HEK293T (cell line): ENCODE results near the gene ITPKB.

Experiments
- CTCF ChIA-PET: fragments of 350-600 bp; formaldehyde crosslinking; extraction: SDS; loops from one replicate; lab custom pipeline; 2021; ENCODE audit warnings: antibody characterized with exemption, inconsistent platforms; lab: Yijun Ruan, JAX
- POLR2A ChIA-PET: fragments of 350-600 bp; formaldehyde crosslinking; extraction: SDS; loops from one replicate; lab custom pipeline; 2020; ENCODE audit warnings: antibody characterized with exemption, inconsistent platforms; lab: Yijun Ruan, JAX
- DNase-seq: peaks from one replicate; pipeline ENCODE4 v3.0.0; 2012; ENCODE audit warnings: mixed read lengths; ENCODE audit errors: extremely low spot score
- ARNT ChIP-seq: fragments of 450-650 bp; IDR thresholded peaks from 2 replicates; pipeline ENCODE4 v1.6.1; 2017; ENCODE audit warnings: mild to moderate bottlenecking
- BHLHE40 ChIP-seq: fragments of 450-650 bp; IDR thresholded peaks from 2 replicates; pipeline ENCODE4 v1.6.1; 2016; ENCODE audit warnings: mild to moderate bottlenecking, moderate library complexity, borderline replicate concordance
- CTBP1 ChIP-seq: fragments of 450-650 bp; IDR thresholded peaks from 2 replicates; pipeline ENCODE4 v1.6.1; 2016; ENCODE audit warnings: borderline replicate concordance
- ELF4 ChIP-seq: fragments of 450-650 bp; IDR thresholded peaks from 2 replicates; pipeline ENCODE4 v1.6.1; 2017; ENCODE audit warnings: antibody characterized with exemption
- FOXA1 ChIP-seq: fragments of 450-650 bp; IDR thresholded peaks from 2 replicates; pipeline ENCODE4 v1.6.1; 2016; ENCODE audit warnings: mild to moderate bottlenecking
- FOXK2 ChIP-seq: fragments of 450-650 bp; IDR thresholded peaks from 2 replicates; pipeline ENCODE4 v1.6.1; 2016; ENCODE audit warnings: mild to moderate bottlenecking
- FOXM1 ChIP-seq: fragments of 450-650 bp; IDR thresholded peaks from 2 replicates; pipeline ENCODE4 v1.6.1; 2017; ENCODE audit warnings: mild to moderate bottlenecking, borderline replicate concordance
- HDGF ChIP-seq: fragments of 450-650 bp; IDR thresholded peaks from 2 replicates; pipeline ENCODE4 v1.6.1; 2017; ENCODE audit warnings: antibody characterized with exemption, borderline replicate concordance
- L3MBTL2 ChIP-seq: fragments of 450-650 bp; conservative IDR thresholded peaks from 2 replicates; pipeline ENCODE4 v1.6.1; 2016; ENCODE audit warnings: mild to moderate bottlenecking
- LEF1 ChIP-seq: fragments of 450-650 bp; IDR thresholded peaks from 2 replicates; pipeline ENCODE4 v1.6.1; 2017; ENCODE audit warnings: mild to moderate bottlenecking, borderline replicate concordance
- NFRKB ChIP-seq: fragments of 450-650 bp; IDR thresholded peaks from 2 replicates; pipeline ENCODE4 v1.6.1; 2016; ENCODE audit warnings: mild to moderate bottlenecking, moderate library complexity
- SP1 ChIP-seq: fragments of 450-650 bp; IDR thresholded peaks from 2 replicates; pipeline ENCODE4 v1.6.1; 2017
- SUZ12 ChIP-seq: fragments of 450-650 bp; IDR thresholded peaks from 2 replicates; pipeline ENCODE4 v1.6.1; 2016; ENCODE audit warnings: mild to moderate bottlenecking
- TARDBP ChIP-seq: fragments of 450-650 bp; IDR thresholded peaks from 2 replicates; pipeline ENCODE4 v1.6.1; 2016
- ZNF384 ChIP-seq: fragments of 450-650 bp; IDR thresholded peaks from 2 replicates; pipeline ENCODE4 v1.6.1; 2016
- TF ChIP-seq, protein P1 (sequence below): fragments of 450-650 bp; IDR thresholded peaks from 2 replicates; pipeline ENCODE4 v1.6.1; 2016

ITPKB gene

DNA sequence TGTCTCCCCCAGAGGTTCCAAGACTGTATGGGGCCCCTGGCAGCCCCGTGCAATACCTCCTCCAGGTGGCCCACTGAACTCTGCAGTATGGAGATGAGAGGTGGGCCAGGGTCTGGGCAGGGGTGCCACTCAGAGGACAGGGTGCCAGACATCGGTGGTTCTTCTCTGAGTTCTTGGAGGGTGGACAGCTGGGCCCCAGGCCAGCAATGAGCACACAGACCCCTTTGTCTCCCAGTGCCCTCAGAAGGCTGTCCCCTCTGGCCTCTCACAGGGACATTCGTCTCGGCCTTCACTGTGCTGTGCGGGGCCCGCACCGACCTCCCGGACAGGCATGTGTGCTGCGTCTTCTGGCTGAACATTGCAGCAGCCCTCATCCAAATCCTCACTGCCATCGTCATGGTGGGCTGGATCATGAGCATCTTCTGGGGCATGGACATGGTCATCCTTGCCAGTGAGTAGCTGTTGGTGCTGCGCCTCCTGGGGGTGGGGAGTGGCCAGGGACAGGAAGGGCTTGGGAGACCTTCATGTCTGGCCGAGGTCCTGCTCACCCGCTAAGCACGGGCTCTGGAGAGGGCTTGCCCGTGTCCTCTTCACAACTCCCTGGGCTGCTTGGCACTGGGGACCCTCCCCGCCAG lies 142.4 kb downstream of the ITPKB start:
- ChIA-PET POLR2A (no interaction called here), CTCF (no interaction called here)
- TF ChIP-seq ZNF384, result no peak
- TF ChIP-seq, protein P1, sequence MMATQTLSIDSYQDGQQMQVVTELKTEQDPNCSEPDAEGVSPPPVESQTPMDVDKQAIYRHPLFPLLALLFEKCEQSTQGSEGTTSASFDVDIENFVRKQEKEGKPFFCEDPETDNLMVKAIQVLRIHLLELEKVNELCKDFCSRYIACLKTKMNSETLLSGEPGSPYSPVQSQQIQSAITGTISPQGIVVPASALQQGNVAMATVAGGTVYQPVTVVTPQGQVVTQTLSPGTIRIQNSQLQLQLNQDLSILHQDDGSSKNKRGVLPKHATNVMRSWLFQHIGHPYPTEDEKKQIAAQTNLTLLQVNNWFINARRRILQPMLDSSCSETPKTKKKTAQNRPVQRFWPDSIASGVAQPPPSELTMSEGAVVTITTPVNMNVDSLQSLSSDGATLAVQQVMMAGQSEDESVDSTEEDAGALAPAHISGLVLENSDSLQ, result no peak
- TF ChIP-seq ELF4, result no peak
- no peak for TF ChIP-seq LEF1
- TF ChIP-seq FOXM1, result no peak
- TF ChIP-seq ARNT, result no peak
- no peak for TF ChIP-seq SP1
- TF ChIP-seq BHLHE40, result no peak
- TF ChIP-seq L3MBTL2, result no peak
- TF ChIP-seq HDGF, result no peak
- no peak for TF ChIP-seq NFRKB
- TF ChIP-seq CTBP1, result no peak
- no peak for TF ChIP-seq FOXK2
- no peak for TF ChIP-seq TARDBP
- no peak for TF ChIP-seq SUZ12
- no peak for DNase-seq

DNA sequence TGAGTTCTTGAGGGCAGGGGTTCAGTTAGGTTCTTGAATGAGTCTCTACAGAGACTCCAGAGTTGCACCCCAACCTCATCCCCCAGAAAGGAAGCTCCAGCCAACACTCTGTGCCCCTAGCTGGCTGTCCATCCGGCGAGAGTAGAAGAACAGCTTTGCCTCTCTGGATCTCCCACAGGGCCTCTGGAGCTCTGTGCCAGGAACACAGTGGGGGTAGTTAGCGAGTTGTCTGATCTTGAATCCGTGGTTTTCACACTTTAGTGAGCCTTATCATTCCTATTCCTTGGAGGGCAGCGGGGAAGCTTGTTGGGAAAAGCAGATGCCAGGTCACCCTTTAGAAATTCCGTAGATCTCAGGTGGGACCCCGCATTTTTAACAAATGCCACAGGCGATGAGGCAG lies 145.5 kb downstream of the ITPKB start:
- TF ChIP-seq FOXA1, result no peak
- no peak for DNase-seq
- POLR2A ChIA-PET, result no interaction called here
- CTCF ChIA-PET, result no interaction called here

DNA sequence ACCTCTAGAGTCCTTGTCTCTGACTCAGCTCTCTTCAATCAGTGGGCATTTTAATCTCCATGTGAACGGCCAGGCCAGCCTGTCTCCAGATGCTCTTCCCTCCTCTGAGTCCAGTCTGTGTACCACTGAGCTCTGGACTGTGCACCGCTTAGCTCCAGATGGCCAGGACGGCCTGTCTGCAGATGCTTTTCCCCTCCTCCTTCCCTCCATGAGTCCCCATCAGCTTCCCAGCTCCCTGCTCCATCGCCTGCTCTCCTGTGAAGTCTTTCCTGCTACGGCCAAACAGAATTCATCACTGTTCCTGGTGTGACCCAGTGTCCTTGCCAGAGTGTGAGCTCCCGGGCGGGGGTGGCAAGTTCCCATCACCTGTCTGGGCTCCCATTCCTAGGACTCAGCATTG lies 148.5 kb downstream of the ITPKB start:
- DNase-seq, result no peak
- no peak for TF ChIP-seq TARDBP
- TF ChIP-seq HDGF, result no peak
- TF ChIP-seq FOXK2, result no peak
- TF ChIP-seq NFRKB, result no peak
- TF ChIP-seq FOXA1, result no peak
- TF ChIP-seq CTBP1, result no peak
- TF ChIP-seq L3MBTL2, result no peak
- ChIA-PET POLR2A (no interaction called here), CTCF (interaction anchor here (0.7 kb wide), 1 partner anchor 39 kb away, joined by 3 read pairs; no protein-coding TSS in a partner anchor)

DNA sequence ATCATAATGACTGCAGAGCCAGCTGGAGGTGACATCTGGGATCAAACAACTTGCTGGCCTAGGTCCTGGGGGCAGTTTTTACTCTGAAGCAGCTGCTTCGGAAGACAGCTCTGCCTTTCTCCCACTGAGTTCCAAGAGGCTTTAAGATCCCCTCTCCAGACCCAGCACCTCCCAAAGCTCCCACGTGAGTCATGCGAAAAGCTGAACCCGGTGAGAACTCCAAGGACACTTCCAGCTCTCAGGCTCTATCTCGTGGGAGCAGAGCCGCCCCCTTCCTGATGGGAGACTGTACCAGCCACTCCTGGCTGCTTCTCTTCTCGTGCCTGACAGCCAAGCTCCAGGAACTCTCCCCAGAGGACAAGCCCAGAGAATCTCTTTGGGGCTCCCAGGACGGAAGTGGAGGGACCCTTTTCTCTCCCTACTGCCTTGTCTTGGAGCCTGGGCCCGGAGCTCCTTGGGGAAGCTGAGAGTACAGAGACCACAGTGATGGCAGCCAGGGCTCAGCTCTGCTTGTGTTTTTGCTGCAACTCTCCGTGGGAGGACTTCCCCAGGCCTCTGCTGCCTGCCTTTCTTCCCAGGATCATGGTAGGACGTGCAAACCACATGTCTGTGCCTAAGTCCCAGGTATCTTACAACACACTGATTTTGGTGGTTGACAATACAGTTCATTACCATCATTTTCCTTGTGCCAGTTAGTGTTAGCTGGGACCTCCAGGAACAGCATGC lies 149.9 kb downstream of the ITPKB start:
- ChIA-PET CTCF (interaction anchor here (0.7 to 1.0 kb wide), 2 partner anchors 19 to 164 kb away, joined by 3 to 5 read pairs; no protein-coding TSS in a partner anchor), POLR2A (no interaction called here)
- no peak for TF ChIP-seq SUZ12
- TF ChIP-seq ELF4, result no peak
- no peak for TF ChIP-seq SP1
- no peak for TF ChIP-seq FOXA1
- no peak for TF ChIP-seq BHLHE40
- TF ChIP-seq FOXK2, result no peak
- TF ChIP-seq TARDBP, result no peak
- TF ChIP-seq HDGF, result no peak
- TF ChIP-seq FOXM1, result no peak
- TF ChIP-seq CTBP1, result no peak
- TF ChIP-seq, protein P1, result no peak
- TF ChIP-seq ZNF384, result no peak
- no peak for DNase-seq

DNA sequence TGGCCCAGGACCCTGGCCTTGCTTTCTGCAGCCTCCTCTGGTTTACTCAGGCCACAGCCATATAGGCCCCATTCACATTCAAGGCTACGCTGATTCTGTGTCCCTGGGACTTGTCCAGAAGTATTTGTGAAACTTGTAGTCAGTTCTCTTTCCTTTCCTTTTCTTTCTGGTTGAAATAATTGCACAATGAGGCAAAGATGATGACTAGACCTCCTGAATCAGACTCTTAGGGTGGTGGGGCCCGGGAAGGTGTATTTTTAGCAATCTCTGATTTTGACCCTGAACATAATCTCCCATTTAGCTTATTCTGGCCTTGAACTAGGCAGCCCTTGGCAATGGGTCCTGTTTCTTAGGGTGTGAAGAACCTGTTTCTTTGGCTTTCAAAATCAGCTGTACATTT lies 150.6 kb downstream of the ITPKB start:
- CTCF ChIA-PET, result interaction anchor here (0.7 to 1.1 kb wide), 3 partner anchors 18 to 163 kb away, joined by 3 to 5 read pairs (median 4); no protein-coding TSS in a partner anchor
- POLR2A ChIA-PET, result no interaction called here
- TF ChIP-seq SUZ12 (no peak), ZNF384 (no peak), FOXA1 (no peak), NFRKB (no peak), ELF4 (no peak), SP1 (no peak), ARNT (no peak)
- TF ChIP-seq, protein P1, result no peak
- no peak for DNase-seq

DNA sequence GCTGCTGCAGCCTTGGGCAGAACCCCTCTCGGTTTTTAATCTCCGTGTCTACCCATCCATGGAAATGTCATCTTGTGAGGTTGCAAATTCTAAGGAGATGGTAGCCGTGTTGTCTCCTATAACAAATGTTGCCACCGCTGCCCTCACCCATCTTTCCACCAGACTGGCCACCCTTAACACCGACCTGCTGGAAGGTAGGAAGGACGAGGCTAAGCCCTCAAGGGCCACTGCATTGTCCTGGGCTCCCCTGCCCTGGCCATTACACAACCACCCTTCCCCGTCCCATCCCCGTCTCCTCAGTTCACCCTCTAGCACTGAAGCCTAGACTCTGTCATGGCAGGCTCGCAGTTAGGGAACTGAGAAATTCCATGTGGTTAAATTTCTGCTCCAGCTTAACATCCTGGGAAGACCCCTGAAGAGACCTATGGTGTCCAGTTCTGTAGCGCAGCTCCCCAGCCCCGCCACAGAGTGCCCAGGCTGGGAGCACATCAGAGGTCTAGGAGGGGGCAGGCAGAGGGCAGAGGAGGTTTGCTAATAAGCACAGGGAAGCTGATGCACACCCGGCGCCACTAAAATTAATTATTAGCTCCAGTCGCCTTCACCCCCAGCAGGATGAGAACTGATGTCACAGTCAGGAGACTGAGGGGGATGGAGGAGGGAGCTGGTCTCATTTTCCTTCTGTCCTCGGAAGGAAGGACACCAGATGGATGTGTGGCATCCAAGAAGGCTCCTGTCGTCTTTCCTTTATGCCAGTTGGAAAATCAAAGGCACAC lies 152.2 kb downstream of the ITPKB start:
- CTCF ChIA-PET, result interaction anchor here (0.5 kb wide), 1 partner anchor 29 kb away, joined by 3 read pairs; no protein-coding TSS in a partner anchor
- POLR2A ChIA-PET, result no interaction called here

More for the DNA sequence above, 152.2 kb downstream of the ITPKB start:
- no peak for TF ChIP-seq L3MBTL2
- no peak for TF ChIP-seq FOXM1
- no peak for TF ChIP-seq SUZ12
- TF ChIP-seq ARNT, result no peak
- no peak for TF ChIP-seq CTBP1
- TF ChIP-seq FOXK2, result no peak
- TF ChIP-seq ZNF384, result no peak
- TF ChIP-seq, protein P1, result no peak
- no peak for TF ChIP-seq ELF4
- no peak for TF ChIP-seq SP1
- no peak for TF ChIP-seq LEF1
- TF ChIP-seq NFRKB, result no peak
- no peak for TF ChIP-seq TARDBP
- TF ChIP-seq HDGF, result no peak
- TF ChIP-seq FOXA1, result no peak
- TF ChIP-seq BHLHE40, result no peak
- DNase-seq, result no peak
